NB4 (cell line): ENCODE results near the gene C2CD5.

Source experiments
- DNase-seq: peaks from one replicate; pipeline ENCODE4 v3.0.0; 2010; ENCODE audit warnings: low read depth
- H3K4me3 ChIP-seq: one replicate; pipeline ENCODE4 v1.5.1; 2011; ENCODE audit warnings: mild to moderate bottlenecking, low read depth, low read length, moderate library complexity
- MAX ChIP-seq: IDR thresholded peaks from 2 replicates; pipeline ENCODE4 v1.6.1; 2011; ENCODE audit warnings: low read depth, low read length
- MYC ChIP-seq: IDR thresholded peaks from 2 replicates; pipeline ENCODE4 v1.6.1; 2011; ENCODE audit warnings: low read depth, low read length
- POLR2A ChIP-seq: IDR thresholded peaks from 2 replicates; pipeline ENCODE4 v1.6.1; 2011; ENCODE audit warnings: mild to moderate bottlenecking; ENCODE audit not compliant: insufficient read length; ENCODE audit errors: extremely low read depth
- TF ChIP-seq, protein P1 (sequence below): IDR thresholded peaks from one replicate; pipeline ENCODE4 v1.5.1; 2012; ENCODE audit warnings: low read depth, low read length

The C2CD5 gene

DNA sequence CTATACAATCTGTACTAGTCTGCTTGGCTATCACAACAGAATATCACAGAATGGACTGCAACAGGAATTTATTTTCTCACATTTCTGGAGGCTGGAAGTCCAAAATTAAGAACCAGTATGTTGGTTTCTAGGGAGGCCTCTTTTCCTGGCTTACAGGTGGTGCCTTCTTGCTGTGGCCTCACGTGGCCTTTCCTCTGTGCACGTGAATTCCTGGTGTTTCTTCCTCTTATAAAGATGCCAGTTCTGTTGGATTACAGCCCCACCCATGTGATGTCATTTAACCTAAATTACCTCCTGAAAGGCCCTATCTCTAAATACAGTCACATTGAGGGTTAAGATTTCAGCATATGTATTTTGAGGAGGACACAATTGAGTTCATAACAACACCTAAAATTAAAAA is 32.1 kb upstream of the C2CD5 start:
- no peak overlapping the region for H3K4me3 ChIP-seq
- no peak for TF ChIP-seq POLR2A
- TF ChIP-seq MAX: no peak
- TF ChIP-seq, protein P1, sequence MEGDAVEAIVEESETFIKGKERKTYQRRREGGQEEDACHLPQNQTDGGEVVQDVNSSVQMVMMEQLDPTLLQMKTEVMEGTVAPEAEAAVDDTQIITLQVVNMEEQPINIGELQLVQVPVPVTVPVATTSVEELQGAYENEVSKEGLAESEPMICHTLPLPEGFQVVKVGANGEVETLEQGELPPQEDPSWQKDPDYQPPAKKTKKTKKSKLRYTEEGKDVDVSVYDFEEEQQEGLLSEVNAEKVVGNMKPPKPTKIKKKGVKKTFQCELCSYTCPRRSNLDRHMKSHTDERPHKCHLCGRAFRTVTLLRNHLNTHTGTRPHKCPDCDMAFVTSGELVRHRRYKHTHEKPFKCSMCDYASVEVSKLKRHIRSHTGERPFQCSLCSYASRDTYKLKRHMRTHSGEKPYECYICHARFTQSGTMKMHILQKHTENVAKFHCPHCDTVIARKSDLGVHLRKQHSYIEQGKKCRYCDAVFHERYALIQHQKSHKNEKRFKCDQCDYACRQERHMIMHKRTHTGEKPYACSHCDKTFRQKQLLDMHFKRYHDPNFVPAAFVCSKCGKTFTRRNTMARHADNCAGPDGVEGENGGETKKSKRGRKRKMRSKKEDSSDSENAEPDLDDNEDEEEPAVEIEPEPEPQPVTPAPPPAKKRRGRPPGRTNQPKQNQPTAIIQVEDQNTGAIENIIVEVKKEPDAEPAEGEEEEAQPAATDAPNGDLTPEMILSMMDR: no peak
- TF ChIP-seq MYC: no peak
- DNase-seq: no peak

GRCh38 chr12:22576065-22576464 is 31.7 kb upstream of the C2CD5 start:
- H3K4me3 ChIP-seq: no peak overlapping the region
- no peak for DNase-seq
- TF ChIP-seq, protein P1: no peak
- TF ChIP-seq MAX (no peak), POLR2A (no peak), MYC (no peak)

DNA sequence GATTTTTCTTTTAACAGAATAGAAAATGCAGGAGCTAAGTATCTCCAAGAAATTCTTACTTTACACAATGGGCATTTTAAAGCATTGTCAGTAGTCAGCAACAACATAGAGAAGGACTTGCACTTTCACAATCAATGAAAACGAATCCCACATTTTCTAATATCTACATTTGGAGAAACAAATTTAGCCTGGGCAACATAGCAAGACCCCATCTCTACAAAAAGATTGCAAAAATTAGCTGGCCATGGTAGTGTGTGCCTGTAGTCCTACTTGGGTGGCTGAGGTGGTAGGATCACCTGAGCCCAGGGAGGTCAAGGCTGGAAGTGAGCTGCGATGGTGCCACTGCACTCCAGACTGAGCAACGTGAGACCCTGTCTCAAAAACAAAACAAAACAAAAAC is 30.6 kb upstream of the C2CD5 start:
- no peak for DNase-seq

GRCh38 chr12:22573181-22573580 is 28.8 kb upstream of the C2CD5 start:
- no peak for TF ChIP-seq MAX
- TF ChIP-seq, protein P1: no peak
- TF ChIP-seq MYC: no peak
- TF ChIP-seq POLR2A: no peak
- DNase-seq: no peak
- no peak overlapping the region for H3K4me3 ChIP-seq

More for the DNA sequence above, 30.6 kb upstream of the C2CD5 start:
- no peak overlapping the region for H3K4me3 ChIP-seq
- TF ChIP-seq MYC (no peak), POLR2A (no peak), MAX (no peak)
- TF ChIP-seq, protein P1: no peak

DNA sequence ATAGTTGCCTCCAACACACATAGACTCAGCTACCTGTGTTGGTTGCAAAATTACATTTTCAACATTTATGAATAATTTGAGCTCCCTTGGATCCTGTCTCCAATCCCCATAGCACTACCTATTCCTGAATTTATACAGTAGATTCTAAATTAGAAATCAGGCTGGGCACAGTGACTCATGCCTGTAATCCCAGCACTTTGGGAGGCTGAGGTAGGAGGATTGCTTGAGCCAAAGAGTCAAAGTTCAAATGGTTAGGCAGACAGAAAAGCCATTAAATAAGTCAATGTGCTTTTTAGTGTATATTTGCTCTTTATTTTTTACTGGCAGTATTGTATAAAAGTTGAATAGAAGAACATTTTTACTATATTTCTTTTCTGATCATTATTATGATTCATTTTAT is 24.9 kb upstream of the C2CD5 start:
- TF ChIP-seq POLR2A (no peak), MYC (no peak), MAX (no peak)
- TF ChIP-seq, protein P1: no peak

More for the DNA sequence above, 24.9 kb upstream of the C2CD5 start:
- DNase-seq: no peak
- H3K4me3 ChIP-seq: no peak overlapping the region
